ENCODE results near the gene CCHCR1. TPM values are rescaled to one million over a fixed set of nuclear protein-coding genes. Genes with fewer than 3 reads are reported as not detected.

The CCHCR1 gene
- total RNA-seq, 1 experiment from 2014 or later, result 45.5 TPM

DNA sequence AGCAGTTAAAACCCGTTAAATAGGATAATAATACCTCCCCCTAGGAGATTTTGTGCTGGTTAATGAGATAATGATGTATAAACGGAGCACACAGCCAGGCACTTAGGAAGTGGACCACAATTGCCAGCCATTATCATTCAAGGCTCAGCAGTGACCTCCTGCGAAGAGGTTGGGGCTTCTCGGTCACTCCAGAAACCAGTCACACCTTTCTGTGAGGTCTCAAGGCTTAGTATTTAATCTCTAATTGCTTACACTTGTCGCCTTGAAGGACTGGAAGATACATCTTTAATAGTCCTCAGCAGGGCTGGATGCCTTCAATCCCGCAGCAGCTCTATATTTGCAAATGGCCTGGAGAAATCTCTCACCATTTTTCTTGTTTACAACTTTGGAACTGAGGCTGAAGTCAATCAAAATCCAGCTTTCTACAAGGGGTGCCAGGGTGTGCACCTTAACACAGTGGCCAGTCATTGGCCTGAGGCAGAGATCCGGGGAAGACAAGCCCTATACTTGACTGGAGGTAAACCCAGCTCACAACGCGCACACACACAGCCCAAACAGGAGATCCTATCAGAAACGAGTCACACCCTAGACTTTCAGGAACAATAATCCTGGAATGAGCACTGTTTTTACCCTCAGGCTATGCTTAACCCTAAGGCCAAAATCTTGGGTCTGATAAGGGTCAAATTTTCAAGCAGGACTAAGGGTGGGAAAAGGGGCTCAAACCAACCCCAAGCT is 11.7 kb upstream of the CCHCR1 start:
- H3K14ac ChIP-seq (ENCODE audit: insufficient read depth, low read length), result no peak overlapping the region
- no peaks in the 10 kb centered on the region for H3K79me1 ChIP-seq (ENCODE audit: insufficient read depth, low read depth, low read length, poor library complexity, severe bottlenecking)
- no peaks in the 10 kb centered on the region for H3K27me3 ChIP-seq (ENCODE audit: insufficient read depth, low read length)
- no peak overlapping the region for H2BK20ac ChIP-seq (ENCODE audit: low read depth, low read length, poor library complexity, severe bottlenecking)
- H3K79me2 ChIP-seq (ENCODE audit: insufficient read depth, low read length), result peaks cover 43% of the 10 kb centered on the region
- Mint-ChIP-seq H3K27ac (peak overlapping the region; percentile 41 to 100 (median 79); a peak in 6 of 7 replicates), H3K36me3 (ENCODE audit: insufficient read depth in 1 of 3, low read depth in 3 of 3) (peaks cover 29 to 58% (median 42%) of the 10 kb centered on the region in 3 experiments), H3K9me3 (no peaks in the 10 kb centered on the region; a peak in 1 of 5 replicates), H3K27me3 (ENCODE audit: low read depth) (no peaks in the 10 kb centered on the region; the same call in 1 of the 2 replicates), H3K4me3 (peak overlapping the region; percentile 91), H3K4me1 (peaks cover 64 to 88% of the 10 kb centered on the region in 2 experiments)
- no peak overlapping the region for H4K8ac ChIP-seq (replicated peaks; ENCODE audit: insufficient read length, low read depth, low read length)
- no peak overlapping the region for H2AK5ac ChIP-seq (ENCODE audit: insufficient read length, low read length)
- no peak overlapping the region for H2BK12ac ChIP-seq (ENCODE audit: insufficient read length, low read depth, low read length)
- no peak overlapping the region for H3K18ac ChIP-seq (ENCODE audit: insufficient read length, low read depth, low read length)
- H2BK5ac ChIP-seq (ENCODE audit: insufficient read length, low read length), result no peak overlapping the region
- H2BK15ac ChIP-seq (ENCODE audit: low read depth, low read length), result no peak overlapping the region
- H3K4ac ChIP-seq (ENCODE audit: low read depth, low read length), result no peak overlapping the region
- no peak overlapping the region for H3K23ac ChIP-seq (ENCODE audit: insufficient read length, low read depth, low read length)
- no CpG with 5 or more reads among the region's 10 CpGs for WGBS (ENCODE audit: extremely low coverage, insufficient read length, low lambda C conversion rate)
- no peak overlapping the region for H2AFZ ChIP-seq (ENCODE audit: low read length)
- H2BK120ac ChIP-seq (ENCODE audit: low read depth, low read length, poor library complexity, severe bottlenecking), result no peak overlapping the region
- H3K23me2 ChIP-seq (ENCODE audit: insufficient read length, low read depth, low read length, poor library complexity, severe bottlenecking), result peaks cover 22% of the 10 kb centered on the region
- H3K4me1 ChIP-seq (ENCODE audit: insufficient read depth, low read length), result peaks cover 10% of the 10 kb centered on the region
- no peaks in the 10 kb centered on the region for H3K9me3 ChIP-seq (ENCODE audit: control insufficient read depth, low read depth, low read length)
- H3T11ph ChIP-seq (ENCODE audit: low read length), result no peak overlapping the region
- no peak overlapping the region for H3K56ac ChIP-seq (ENCODE audit: insufficient read length, low read depth, low read length)
- H3K27ac ChIP-seq (ENCODE audit: insufficient read length, low read depth, low read length), result no peak overlapping the region
- H3K4me2 ChIP-seq (ENCODE audit: insufficient read depth, insufficient read length, low read length), result peak overlapping the region; percentile 97
- H4K20me1 ChIP-seq (ENCODE audit: control insufficient read depth, insufficient read depth, insufficient read length), result no peaks in the 10 kb centered on the region
- H4K91ac ChIP-seq (ENCODE audit: insufficient read length, low read depth, low read length), result no peak overlapping the region
- TF ChIP-seq, protein P1, sequence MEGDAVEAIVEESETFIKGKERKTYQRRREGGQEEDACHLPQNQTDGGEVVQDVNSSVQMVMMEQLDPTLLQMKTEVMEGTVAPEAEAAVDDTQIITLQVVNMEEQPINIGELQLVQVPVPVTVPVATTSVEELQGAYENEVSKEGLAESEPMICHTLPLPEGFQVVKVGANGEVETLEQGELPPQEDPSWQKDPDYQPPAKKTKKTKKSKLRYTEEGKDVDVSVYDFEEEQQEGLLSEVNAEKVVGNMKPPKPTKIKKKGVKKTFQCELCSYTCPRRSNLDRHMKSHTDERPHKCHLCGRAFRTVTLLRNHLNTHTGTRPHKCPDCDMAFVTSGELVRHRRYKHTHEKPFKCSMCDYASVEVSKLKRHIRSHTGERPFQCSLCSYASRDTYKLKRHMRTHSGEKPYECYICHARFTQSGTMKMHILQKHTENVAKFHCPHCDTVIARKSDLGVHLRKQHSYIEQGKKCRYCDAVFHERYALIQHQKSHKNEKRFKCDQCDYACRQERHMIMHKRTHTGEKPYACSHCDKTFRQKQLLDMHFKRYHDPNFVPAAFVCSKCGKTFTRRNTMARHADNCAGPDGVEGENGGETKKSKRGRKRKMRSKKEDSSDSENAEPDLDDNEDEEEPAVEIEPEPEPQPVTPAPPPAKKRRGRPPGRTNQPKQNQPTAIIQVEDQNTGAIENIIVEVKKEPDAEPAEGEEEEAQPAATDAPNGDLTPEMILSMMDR (conservative IDR thresholded peaks at IDR 0.05), result no peak
- peak overlapping the region; percentile 94 for H3K9ac ChIP-seq (ENCODE audit: extremely low read depth, insufficient read length, low read length)
- H4K5ac ChIP-seq (ENCODE audit: insufficient read length, low read depth, low read length), result no peak overlapping the region
- DNase-seq, result no peak
